IPS DF 4.7 (cell line): ENCODE measurements around the gene BRIP1.
"Not testable (repeated sequence)": the region's sequence is repeated elsewhere in the genome, so short reads cannot be mapped to it uniquely, and the experiment has no call there.

Experiments used
- DNase-seq: peaks from one replicate; pipeline ENCODE4 v3.0.0-alpha.2; 2013; ENCODE audit warnings: low spot score; ENCODE audit errors: extremely low read depth

Gene BRIP1

DNA sequence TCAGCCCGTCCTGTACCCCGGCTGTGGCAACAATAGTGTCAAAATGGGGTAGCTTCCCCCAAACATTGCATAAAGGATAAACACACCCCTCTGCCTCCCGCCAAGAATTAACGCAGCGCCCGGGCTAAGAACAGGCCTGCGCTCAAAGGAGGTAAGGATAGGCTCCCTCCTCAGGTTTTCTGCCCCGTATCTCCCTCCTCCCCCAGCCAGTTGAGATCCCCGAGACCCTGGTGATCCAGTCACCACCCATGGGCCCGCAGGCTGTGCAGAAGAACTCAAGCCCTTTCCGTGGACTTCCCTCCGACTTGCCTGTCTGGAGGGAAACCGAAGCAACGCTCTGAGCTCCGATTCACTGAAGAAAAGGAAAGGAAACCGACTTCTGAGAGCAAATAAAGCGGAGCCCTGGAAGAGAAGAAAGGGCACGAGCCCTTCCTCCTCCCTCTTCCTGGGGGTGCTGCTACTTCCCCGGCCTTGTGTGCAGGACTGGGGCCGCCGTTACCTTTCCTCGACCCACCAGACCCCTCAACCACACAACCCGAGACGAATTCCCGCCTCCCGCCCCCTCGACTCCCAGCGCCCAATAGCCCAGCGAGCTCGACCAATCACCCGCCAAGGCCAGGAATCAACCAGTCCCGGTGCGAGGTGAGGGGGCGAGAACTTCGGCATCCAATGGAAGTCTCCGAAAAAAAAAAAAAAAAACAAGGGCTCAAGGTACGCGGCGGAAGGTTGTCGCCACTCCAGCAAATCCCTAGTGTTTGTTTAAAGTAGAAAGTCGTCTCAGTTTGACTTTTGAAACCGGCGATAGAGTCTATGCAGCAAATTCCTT is at the start of gene BRIP1:
Gene BRIP1, minus strand, starts transcription at position 554 of the 826 bp plus-strand sequence. CDS start 1,989 bp downstream, outside the sequence.
- DNase-seq, result peak; percentile 78

GRCh38 chr17:61908292-61909037 is 45.1 kb upstream of the BRIP1 start:
- no peak for DNase-seq

- DNase-seq, result no peak
Observed at GRCh38 chr17:61907361-61907760, 44.0 kb upstream of the BRIP1 start.

GRCh38 chr17:61904094-61904710 is 40.9 kb upstream of the BRIP1 start:
- DNase-seq, result no peak

GRCh38 chr17:61903251-61903650 is 39.9 kb upstream of the BRIP1 start:
- no peak for DNase-seq

DNA sequence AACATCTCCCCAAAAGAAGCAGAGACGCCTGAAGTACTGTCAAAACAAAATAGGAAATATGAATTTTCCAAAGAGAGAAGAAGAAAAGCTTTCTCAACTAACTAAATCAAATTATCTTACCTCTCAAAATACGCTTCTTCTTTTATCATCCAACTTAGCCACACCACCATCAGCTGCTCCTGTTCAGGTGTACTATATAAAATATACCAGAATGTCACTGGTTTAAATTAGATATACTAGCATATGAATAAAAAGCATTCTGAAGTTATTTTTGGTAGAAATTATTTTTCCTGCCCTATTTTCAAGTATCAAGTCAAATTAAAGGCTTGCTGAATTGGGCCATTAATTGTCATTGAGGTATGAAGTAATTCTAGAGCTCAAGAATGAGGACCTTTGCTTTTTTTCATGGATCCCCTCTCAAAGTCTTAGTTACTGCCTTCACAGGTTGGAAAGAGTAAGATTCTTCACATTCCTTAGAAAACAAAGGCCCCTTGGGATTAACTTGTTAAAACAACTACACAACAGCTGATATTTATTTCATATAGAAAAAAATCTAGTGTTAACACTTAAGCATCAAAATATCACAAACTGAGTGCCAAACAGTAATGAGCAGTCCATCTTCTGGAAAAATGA is 34.3 kb upstream of the BRIP1 start:
- DNase-seq, result no peak

- no peak for DNase-seq
Observed at GRCh38 chr17:61895391-61895790, 32.1 kb upstream of the BRIP1 start.

- not testable (repeated sequence) for DNase-seq
Observed at GRCh38 chr17:61894310-61894709, 31.0 kb upstream of the BRIP1 start.

GRCh38 chr17:61887733-61888132 is 24.4 kb upstream of the BRIP1 start:
- DNase-seq, result not testable (repeated sequence)

DNA sequence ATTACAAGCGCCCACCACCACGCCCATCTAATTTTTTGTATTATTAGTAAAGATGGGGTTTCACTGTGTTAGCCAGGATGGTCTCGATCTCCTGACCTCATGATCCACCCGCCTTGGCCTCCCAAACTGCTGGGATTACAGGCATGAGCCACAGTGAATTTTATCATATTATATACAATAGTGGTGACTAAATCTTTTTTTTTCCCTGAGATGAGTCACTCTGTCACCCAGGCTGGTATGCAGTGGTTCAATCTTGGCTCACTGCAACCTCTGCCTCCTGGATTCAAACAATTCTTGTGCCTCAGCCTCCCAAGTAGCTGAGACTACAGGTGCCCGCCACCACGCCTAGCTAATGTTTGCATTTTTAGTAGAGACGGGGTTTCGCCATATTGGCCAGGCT is 22.5 kb upstream of the BRIP1 start:
- not testable (repeated sequence) for DNase-seq

- DNase-seq, result no peak
Observed at GRCh38 chr17:61884864-61885263, 21.5 kb upstream of the BRIP1 start.

DNA sequence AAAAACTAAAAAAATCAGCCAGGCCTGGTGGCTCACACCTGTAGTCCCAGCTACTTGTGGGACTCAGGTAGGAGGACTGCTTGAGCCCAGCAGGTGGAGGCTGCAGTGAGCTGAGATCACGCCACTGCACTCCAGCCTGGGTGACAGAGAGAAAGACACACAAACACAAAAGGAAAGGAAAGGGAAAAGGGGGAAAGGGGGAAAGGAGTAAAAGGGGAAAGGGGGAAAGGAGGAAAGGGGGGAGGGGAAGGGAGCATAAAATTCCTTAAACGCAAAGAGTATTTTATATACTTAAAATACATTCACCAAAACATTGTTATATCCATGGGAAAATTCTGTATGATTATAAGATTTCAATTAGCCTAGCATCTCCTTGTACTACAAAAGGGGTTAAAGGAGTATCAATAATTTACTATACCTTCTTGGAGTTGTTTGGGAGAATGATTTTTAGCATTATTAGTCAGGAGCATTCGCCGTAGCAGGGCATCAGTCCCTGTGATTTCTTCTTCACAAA is 17.3 kb upstream of the BRIP1 start:
- DNase-seq, result no peak

DNA sequence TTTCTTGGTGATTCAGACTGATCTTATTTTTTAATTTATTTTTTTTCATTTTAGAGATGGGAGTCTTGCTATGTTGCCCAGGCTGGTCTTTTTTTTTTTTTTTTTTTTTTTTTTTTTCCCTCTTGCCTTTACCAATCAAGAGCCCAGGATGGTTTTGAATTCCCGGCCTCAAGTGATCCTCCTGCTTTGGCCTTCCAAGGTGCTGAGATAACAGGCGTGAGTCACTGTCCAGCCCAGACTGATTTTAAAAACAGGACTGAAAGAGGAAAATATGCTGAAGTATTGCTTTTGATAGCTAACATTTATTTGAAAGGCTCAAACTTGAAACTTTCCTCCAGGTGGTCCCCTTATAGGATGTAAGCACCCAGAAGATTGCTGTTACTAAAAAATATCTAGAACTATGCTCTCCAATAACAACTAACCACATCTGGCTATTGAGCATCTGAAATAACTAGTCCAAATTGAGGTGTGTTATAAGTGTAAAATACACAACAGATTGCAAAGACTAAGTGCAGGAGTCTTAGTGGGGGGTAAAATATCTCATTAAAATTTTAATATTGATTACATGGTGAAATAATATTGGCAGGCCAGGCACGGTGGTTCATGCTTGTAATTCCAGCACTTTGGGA is 15.8 kb upstream of the BRIP1 start:
- DNase-seq, result no peak

- DNase-seq, result no peak
Observed at GRCh38 chr17:61878520-61878919, 15.2 kb upstream of the BRIP1 start.

GRCh38 chr17:61877837-61878236 is 14.5 kb upstream of the BRIP1 start:
- DNase-seq, result no peak

GRCh38 chr17:61875804-61876203 is 12.5 kb upstream of the BRIP1 start:
- no peak for DNase-seq

- DNase-seq, result no peak
Observed at GRCh38 chr17:61875285-61875684, 12.0 kb upstream of the BRIP1 start.

GRCh38 chr17:61874075-61874474 is 10.7 kb upstream of the BRIP1 start:
- no peak for DNase-seq

GRCh38 chr17:61872099-61872498 is 8.8 kb upstream of the BRIP1 start:
- DNase-seq, result no peak

DNA sequence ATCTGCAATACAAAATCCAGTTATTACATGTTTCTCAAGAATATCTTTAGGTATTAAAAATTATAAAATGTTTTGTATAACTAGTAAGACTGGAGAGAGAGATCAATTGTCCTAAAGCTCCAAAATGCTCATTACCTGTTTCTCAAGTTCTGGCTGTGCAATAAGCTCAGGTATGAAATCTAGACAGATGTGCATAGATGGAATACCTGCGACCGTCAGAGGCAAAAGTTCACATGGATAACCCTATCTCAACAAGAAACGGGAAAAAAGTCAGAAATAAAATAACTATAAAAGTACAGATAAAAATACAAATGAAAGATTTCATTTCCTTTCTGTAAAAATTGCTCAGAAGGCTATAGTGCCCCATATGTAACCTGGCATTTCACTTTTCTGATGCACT is 5.8 kb upstream of the BRIP1 start:
- no peak for DNase-seq

DNA sequence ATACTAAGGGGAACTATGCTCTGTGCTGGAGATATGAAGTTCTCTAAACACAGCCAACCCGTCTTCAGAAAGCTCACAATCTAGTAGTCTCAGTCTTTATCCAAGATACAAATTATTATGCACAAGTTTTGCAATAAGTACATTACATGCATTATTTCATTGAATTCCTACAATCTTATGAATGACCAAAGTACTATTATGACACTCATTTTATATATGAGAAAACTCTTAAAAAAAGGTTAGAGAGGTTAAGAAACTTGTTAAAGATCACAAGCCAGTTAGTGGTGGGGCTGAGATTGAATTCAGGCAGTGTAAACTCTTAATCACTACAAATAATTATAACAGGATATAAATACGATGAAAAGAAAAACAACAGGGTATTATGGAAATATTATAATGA is 4.7 kb upstream of the BRIP1 start:
- DNase-seq, result no peak
